GM12873 (cell line): ENCODE measurements around the gene MCTP1.

ENCODE experiments used
- TF ChIP-seq, protein P1 (sequence below): IDR thresholded peaks from 2 replicates; pipeline ENCODE4 v1.5.1; 2012; ENCODE audit warnings: low read depth, mild to moderate bottlenecking, moderate library complexity, low read length, control low read depth; ENCODE audit not compliant: insufficient read depth; ENCODE audit errors: missing control alignments

Gene MCTP1

DNA sequence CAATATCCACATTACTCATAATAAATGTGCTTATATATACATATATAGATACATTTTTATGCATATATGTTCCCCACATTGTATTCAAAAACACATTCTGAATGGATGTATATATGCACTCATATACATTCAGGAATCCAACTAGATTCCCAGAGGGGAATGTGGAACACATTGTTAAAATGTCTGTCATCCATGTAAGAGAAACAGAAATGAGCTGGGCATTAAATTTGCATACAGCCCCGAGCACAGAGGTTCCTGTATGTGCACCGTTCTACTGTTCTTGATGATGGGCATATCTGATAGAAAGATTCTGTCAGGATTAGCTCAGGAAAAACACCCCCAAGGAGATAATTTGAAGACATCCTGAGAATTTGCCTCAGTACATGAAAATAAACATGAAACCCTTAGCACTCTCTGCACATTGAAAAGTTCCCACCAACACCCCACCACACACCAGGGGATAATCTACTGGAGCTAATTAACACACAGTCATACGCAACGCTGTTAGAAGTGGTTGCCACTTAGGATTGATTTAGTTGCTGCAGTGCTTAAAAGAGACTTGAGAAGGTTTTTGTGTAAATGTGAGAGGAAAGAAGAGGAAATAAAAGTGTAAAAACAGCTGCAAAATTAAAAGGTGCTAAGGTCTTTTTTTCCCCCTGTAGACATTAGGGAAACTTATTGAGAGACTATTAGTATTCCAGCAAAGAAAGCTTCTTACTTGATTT, 443.1 kb downstream of the MCTP1 start:
- TF ChIP-seq, protein P1, sequence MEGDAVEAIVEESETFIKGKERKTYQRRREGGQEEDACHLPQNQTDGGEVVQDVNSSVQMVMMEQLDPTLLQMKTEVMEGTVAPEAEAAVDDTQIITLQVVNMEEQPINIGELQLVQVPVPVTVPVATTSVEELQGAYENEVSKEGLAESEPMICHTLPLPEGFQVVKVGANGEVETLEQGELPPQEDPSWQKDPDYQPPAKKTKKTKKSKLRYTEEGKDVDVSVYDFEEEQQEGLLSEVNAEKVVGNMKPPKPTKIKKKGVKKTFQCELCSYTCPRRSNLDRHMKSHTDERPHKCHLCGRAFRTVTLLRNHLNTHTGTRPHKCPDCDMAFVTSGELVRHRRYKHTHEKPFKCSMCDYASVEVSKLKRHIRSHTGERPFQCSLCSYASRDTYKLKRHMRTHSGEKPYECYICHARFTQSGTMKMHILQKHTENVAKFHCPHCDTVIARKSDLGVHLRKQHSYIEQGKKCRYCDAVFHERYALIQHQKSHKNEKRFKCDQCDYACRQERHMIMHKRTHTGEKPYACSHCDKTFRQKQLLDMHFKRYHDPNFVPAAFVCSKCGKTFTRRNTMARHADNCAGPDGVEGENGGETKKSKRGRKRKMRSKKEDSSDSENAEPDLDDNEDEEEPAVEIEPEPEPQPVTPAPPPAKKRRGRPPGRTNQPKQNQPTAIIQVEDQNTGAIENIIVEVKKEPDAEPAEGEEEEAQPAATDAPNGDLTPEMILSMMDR: no peak

DNA sequence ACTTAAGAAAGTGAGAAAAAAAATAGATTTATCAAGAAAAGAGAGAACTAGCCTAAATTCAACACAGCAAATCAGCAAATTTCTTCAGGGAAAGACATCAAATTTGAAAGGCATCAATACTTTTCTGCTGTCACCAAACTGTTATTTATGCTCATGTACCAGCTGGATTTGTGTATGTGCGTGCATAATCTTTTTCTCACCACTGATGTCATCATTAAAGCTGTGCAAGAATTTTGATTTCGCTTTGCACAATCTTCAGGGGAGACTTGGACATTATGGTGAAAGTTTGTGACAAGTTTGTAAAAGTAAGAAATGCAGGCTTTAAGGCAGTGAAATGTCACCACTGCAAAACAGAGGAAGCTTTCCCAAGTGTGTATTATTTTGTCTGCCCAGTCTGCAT, 451.0 kb downstream of the MCTP1 start:
- TF ChIP-seq, protein P1: no peak

DNA sequence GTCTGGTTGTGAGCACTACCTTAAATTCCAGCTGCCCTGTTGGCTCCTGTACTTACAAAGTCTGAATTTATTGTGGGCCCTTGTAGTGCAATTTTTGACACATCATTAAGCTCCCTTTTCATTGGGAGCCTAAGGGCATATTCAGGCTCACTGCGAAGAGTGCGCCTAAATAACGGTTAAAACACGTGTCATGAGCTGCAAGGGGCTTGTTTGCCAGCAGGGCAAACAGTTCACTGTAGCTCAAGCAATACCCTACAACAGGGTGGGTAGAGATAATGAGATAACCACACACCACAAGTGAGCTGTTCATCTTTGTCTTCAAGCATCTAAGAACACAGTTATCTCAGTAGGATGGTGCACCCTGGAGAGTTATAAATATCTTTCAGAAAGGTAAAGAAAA, 452.2 kb downstream of the MCTP1 start:
- TF ChIP-seq, protein P1: no peak

DNA sequence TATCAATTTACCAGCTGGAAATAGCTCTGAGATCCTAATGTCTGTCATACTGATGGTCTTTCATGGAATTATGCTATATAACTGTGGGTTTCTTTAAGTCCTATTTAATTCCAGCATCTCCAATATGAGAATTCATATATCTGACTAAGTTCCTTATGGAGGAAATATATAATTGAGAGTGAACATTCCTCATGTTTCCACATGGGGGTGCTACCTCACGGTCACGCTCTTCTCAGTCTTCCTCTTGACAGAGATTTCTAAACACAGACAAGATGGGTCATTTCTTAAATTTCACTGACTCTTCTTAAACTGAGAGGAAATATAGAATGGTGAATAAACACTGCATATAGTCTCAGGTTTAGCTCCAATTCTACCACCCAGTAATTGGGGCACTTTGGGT, 454.4 kb downstream of the MCTP1 start:
- TF ChIP-seq, protein P1: peak; percentile 46

DNA sequence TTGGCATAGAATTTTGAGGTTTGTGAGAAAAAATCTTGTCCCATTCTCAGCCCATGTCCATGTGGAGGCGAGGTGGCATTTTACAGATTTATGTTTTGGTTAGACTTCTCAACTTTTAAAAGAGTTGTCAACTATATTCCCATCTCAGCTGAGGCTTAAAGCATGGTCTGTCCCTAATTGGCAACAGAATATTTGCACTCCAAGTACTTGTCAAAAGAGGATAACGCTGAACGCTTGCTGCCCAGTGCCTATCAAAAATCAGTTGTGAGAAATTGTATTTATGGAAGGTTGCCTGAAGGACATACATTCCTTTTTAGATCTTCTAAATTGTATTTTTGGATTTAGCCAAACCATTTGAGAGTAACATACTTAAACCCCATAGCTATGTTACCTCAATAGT, 464.4 kb downstream of the MCTP1 start:
- TF ChIP-seq, protein P1: no peak

DNA sequence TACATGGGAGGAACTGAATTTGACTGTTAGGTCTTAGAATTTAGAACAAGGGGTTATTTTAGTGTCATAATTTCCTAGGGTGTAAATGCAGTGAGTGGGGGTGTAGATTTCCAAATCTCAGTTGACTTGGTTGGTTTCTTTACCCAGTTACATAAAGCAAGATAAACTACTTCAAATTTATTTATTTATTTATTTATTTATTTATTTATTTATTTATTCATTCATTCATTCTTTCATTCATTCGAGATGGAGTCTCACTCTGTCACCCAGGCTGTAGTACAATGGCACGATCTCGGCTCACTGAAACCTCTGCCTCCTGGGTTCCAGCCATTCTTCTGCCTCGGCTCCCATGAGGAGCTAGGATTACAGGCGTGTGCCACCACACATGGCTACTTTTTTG, 466.0 kb downstream of the MCTP1 start:
- TF ChIP-seq, protein P1: no peak

DNA sequence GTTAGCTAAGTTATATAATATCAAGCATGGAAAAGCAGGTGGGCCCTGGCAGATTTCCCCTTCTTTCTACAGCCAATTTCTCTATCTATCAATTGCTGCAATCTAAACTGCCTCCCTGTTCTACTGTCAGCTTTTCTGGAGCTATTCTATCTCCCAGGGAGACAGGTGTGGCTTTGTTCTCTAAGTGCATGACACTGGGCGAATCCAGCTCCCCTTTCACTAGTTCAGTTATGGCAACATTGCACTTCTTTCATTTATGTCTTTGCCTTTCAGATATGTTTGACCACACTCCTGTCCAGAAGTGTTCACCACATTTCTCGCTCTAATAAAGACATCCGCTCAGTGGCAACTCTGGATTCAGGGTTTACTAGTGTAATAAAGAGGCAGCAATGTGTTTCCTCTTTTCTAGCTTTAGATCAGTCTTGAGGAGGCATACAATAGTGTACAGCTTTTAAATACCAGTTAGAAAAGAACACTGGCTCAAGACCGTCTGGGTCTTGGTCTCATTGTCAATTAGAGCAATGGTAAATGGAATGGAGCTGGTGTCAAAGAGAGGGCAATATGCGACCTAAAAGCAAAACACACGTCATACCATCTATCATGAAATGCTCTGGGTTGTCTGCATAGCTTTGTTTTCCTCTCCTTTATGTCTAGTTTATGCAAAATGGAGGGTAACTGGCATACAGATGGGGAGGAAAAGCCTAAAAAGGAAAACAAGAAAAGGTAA, 469.4 kb downstream of the MCTP1 start:
- TF ChIP-seq, protein P1: no peak
